PC-9 (cell line): Measurements from ENCODE around the gene DAB1.

Source experiments
- CTCF ChIP-seq: fragments of 200-600 bp; sonication (generic); conservative IDR thresholded peaks from 2 replicates; pipeline ENCODE4 v1.6.1; 2017; ENCODE audit warnings: mixed run types, antibody characterized with exemption, mild to moderate bottlenecking, moderate library complexity
- EZH2 ChIP-seq: fragments of 200-600 bp; sonication (generic); IDR thresholded peaks from 2 replicates; pipeline ENCODE4 v1.8.0; 2017; ENCODE audit warnings: antibody characterized with exemption, low read depth

- TF ChIP-seq CTCF (no peak), EZH2 (no peak)
Observed at GRCh38 chr1:57285992-57286391, 137.9 kb downstream of the DAB1 start.
